Bladder microvascular endothelial cell (primary cell): ENCODE data around the gene MT1A. TPM values are rescaled to one million over a fixed set of nuclear protein-coding genes. Genes with fewer than 3 reads are reported as not detected.

ENCODE experiments used
- total RNA-seq: library from RNA; depleted of rRNA; stranded (reverse); fragments of >200 nt; gene quantifications from 2 replicates; pipeline ENCODE4 v1.2.3, GENCODE V29; 2014

MT1A gene
- 0.65 and 0.69 TPM in 2 replicates for total RNA-seq

DNA sequence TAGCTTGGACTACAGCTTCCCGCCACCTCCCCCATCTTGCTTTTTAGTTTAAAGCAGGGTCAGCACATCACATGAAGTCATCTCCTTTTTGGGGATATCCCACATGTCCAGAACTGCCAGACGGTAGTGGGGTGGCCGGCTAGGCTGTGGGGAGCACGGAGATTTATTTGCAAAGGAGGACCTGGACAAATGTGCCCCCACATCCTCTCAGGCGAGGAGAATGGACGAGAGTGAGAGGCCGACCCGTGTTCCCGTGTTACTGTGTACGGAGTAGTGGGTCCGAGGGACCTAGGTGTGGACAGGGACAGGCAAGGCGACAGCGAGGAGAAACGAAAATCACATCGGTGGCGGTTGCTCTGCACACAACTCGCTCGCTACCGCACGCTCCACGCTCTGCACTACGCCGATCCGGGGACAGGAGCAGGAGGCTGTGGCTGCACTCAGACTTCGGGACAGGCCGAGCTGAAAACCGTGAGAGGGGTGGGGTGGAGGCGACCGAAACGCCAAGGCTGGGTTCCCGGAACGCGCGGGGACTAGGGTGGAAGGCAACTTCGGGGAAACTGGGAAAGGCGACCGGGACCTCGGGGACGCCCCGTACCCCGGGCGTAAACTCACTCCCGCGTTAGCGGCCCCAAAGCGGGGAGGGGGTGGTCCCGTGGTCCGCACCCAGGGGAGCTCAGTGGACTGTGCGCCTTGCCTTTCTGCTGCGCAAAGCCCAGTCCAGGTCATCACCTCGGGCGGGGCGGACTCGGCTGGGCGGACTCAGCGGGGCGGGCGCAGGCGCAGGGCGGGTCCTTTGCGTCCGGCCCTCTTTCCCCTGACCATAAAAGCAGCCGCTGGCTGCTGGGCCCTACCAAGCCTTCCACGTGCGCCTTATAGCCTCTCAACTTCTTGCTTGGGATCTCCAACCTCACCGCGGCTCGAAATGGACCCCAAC lies at the start of gene MT1A:
Gene MT1A, plus strand, starts transcription at position 853 of the 937 bp plus-strand sequence. Its CDS starts 73 bp downstream, at position 926.

DNA sequence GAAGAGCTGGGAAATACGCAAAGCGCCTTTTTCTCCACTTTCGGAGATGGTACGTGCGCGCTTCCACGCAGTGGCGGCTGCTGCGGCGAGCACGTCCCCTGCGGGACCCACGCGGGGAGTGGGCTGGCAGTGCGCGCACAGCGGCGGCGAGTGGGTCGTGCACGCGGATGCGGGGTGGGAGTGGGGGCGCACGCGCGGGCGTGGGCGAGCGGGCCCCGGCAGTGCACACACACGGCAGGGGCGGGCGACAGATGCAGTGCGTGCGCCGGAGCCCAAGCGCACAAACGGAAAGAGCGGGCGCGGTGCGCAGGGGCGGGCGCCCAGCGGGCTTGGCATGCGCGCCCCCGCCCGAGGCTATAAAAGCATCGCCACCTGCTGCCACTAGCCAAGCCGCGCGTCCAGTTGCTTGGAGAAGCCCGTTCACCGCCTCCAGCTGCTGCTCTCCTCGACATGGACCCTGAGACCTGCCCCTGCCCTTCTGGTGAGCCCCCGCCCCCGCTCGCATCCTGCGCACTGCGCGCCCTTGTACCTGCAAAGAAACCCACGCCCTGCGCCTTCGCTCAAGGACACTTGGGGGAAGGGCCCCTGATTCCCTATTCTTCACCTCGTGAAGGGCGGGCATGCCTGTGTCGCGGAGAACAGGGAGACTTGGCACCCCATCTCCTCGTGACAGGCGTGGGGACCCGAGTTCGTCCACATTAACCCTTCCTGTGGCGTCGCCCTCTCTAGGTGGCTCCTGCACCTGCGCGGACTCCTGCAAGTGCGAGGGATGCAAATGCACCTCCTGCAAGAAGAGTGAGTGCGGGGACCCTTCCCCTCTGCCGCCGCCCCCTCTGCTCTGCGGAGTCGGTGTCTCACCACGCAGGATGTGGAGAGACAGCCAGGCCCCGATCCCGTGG lies 49.1 kb upstream of the MT1A start, which contains the start of gene MT3:
Gene MT3, plus strand, starts transcription at position 388 of the 899 bp plus-strand sequence. Its CDS starts 63 bp downstream, at position 451.

DNA sequence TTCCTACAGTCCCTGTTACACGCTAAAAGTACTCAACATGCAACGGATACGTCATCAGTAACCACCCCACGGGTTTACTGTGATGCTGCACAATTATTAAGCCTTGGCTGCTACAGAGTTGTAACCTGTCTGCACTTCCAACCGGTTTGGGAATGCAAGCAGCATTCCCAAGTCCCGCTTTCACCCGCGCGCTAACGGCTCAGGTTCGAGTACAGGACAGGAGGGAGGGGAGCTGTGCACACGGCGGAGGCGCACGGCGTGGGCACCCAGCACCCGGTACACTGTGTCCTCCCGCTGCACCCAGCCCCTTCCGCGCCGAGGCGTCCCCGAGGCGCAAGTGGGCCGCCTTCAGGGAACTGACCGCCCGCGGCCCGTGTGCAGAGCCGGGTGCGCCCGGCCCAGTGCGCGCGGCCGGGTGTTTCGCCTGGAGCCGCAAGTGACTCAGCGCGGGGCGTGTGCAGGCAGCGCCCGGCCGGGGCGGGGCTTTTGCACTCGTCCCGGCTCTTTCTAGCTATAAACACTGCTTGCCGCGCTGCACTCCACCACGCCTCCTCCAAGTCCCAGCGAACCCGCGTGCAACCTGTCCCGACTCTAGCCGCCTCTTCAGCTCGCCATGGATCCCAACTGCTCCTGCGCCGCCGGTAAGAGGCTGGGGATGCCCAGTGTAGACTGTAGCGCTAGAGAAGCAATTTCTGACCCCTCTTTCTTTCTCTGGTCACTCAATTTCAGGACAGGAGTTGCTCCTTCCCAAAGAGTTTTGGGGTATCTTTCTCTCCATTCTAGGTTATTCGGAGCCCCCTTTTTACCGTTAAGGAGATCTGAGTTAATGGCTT lies 30.2 kb upstream of the MT1A start, which contains the start of gene MT2A:
Gene MT2A, plus strand, starts transcription at position 542 of the 833 bp plus-strand sequence. Its CDS starts 72 bp downstream, at position 614.

DNA sequence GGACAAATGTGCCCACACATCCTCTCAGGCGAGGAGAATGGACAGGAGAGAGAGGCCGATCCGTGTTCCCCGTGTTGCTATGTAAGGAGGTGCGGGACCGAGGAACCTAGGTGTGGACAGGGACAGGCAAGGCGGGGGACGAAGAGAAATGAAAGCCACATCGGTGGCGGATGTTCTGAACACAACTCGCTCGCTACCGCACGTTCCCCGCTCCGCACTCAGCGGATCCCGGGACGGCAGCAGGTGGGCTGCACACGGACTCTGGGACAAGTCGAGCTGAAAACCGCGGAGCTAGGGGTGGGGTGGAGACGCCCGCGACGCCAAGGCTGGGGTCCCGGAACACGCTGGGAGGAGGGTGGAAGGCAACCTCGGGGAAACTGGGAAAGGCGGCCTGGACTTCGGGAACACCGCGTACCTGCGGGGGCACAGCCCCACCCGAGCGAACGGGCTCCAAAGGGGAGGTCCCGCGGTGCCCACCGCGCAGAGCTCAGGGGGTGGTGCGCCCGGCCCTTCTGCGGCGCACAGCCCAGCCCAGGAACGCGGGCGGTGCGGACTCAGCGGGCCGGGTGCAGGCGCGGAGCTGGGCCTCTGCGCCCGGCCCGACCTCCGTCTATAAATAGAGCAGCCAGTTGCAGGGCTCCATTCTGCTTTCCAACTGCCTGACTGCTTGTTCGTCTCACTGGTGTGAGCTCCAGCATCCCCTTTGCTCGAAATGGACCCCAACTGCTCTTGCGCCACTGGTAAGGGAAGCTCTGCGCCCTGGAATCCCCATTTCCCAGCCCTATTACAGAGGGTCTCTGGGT lies 13.1 kb upstream of the MT1A start, which contains the start of gene MT1E:
Gene MT1E, plus strand, starts transcription at position 642 of the 803 bp plus-strand sequence. Its CDS starts 71 bp downstream, at position 713.

DNA sequence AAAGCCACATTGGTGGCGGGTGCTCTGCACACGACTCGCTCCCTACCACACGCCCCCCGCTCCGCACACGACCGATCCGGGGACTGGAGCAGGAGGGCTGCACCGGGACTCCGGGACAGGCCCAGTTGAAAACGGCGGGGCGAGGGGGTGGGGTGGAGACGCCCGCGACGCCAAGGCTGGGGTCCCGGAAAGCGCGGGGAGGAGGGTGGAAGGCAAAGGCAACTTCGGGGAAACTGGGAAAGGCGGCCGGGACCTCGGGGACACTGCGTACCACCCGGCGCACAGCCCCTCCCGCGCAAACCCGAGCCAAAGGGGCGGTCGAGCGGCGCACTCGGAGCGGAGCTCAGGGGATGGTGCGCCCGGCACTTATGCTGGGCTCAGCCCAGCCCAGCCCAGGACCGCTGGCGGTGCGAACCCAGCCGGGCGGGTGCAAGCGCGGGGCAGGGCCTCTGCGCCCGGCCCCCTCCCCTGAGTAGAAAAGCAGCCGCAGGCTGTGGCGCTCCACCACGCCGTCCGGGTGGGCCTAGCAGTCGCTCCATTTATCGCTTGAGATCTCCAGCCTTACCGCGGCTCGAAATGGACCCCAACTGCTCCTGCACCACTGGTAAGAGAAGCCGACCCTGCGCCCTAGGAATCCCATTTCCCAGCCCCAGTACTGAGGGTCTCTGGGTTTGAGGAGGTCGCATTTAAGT lies 6.2 kb upstream of the MT1A start, which contains the start of gene MT1M:
Gene MT1M, plus strand, starts transcription at position 504 of the 692 bp plus-strand sequence. Its CDS starts 73 bp downstream, at position 577.

DNA sequence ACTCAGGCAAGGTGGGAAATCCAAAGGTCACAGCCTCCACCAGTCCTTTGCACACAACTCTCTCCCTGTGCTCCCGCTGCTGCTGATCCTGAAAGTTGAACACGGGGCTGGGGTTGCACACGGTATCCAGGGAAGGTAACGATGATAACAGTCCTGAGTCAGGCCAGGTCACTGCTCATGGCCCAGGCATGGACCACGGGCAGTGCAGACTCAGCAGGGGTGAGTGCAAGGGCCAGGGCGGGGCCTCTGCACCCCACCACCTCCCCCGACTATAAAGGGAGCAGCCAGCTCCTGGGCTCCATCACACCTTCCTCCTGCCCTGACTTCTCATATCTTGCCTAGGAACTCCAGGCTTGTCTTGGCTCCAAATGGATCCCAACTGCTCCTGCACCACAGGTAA lies 13.1 kb downstream of the MT1A start, which contains the start of gene MT1B:
Gene MT1B, plus strand, starts transcription at position 301 of the 400 bp plus-strand sequence. Its CDS starts 68 bp downstream, at position 369.

DNA sequence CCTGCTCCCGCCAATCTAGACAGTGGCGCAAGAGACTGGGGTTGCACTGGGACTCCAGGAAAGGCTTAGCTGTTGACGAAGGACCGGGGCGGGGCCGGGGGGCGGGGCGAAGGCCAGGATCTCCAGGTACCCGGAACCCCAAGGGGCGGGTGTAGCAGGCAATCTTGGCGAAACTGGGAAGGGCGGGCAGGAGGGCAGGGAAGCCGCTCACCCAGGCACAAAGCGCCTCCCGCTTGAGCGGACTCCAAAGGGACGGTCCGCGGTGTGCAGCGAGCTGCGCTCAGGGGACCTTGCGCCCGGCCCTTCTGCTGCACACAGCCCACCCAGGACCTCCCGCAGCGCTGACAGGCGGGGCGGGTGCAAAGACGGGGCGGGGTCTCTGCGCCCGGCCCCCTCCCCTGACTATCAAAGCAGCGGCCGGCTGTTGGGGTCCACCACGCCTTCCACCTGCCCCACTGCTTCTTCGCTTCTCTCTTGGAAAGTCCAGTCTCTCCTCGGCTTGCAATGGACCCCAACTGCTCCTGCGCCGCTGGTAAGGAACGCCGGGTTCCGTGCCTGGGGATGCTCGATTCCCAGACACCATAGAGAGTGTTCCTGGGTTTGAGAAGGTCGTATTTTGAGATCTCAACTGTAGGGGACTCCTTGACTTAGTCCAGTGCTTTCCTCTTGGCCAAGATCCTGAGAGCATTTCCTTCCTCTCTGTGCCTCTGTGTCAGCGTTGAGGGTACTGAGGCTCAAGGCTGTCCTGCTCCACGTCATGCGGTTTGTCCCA lies 19.3 kb downstream of the MT1A start, which contains the start of gene MT1F:
Gene MT1F, plus strand, starts transcription at position 405 of the 772 bp plus-strand sequence. Its CDS starts 100 bp downstream, at position 505.

DNA sequence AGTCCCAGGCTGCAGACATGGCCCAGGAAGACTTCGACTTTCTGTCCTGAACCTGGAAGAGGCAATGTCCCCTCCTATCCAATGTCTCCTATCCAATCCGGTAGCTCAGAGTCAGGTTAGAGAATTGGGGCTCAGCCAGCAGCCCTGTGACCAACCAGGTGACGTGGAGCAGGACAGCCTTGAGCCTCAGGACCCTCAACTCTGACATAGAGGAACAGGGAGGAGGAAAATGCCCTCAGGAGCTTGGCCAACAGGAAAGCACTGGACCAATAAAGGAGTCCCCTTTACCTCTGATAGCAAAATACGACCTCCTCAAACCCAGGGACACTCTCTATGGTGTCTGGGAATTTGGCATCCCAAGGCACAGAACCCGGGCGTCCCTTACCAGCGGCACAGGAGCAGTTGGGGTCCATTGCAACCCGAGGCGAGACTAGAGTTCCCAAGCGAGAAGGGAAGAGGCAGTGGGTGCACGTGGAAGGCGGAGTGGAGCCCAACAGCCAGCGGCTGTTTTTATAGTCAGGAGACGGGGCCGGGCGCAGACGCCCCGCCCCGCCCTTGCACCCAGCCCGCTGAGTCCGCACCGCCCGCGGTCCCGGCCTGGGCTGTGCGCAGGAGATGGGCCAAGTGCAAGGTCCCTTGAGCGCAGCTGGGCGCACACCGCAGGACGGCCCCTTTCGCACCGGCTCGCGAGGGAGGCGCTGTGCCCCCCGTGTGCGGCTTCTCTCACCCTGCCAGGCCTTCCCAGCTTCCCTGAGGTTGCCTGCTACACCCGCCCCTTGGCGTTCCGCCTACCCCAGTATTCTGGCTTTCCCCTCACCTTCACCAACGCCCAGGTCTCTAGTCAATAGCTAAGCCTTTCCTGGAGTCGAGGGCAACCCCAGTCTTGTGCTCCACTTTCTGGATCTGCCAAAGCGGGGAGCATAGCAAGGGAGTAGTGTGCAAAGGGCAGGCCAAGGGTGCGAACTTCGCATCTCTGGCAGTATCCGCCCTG lies 29.4 kb downstream of the MT1A start, which contains the start of gene MT1G:
Gene MT1G, minus strand, starts transcription at position 485 of the 991 bp plus-strand sequence. Its CDS starts 72 bp downstream, at position 413.

DNA sequence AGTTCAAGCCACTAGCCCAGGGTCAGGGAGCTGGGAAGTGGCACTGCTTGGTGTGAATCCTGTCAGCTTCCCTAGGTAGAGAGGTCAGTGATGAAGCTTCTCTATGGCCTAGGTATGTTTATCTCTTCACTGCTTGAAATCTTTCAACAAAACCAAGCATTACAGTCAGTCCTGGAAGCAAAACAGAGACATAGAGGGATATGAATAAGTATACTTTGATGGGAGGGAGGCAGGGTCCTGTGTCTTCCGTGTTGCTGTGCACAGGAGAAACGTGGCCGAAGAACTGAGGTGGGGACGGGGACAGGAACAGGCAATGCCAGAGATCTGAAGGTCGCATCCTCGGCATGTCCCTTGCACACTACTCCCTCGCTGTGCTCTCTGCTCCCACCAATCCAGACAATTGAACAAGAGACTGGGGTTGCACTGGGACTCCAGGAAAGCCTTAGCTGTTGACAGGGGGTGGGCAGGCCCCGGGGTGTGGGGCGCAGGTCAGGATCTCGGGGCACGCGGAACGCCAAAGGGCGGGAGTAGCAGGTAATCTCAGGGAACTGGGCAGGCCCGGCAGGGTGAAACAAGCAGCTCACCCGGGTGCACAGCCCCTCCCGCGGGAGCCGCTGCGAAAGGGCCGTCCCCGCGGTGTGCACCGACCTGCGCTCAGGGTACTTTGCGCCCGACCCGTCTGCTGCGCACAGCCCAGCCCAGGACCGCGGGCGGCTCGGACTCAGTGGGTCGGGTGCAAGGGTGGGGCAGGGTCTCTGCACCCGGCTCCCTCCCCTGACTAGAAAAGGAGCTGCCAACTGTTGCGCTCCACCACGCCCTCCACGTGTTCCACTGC lies 30.8 kb downstream of the MT1A start, which contains the start of gene MT1H:
Gene MT1H, plus strand, starts transcription at position 810 of the 835 bp plus-strand sequence. CDS start 71 bp downstream, outside the sequence.

DNA sequence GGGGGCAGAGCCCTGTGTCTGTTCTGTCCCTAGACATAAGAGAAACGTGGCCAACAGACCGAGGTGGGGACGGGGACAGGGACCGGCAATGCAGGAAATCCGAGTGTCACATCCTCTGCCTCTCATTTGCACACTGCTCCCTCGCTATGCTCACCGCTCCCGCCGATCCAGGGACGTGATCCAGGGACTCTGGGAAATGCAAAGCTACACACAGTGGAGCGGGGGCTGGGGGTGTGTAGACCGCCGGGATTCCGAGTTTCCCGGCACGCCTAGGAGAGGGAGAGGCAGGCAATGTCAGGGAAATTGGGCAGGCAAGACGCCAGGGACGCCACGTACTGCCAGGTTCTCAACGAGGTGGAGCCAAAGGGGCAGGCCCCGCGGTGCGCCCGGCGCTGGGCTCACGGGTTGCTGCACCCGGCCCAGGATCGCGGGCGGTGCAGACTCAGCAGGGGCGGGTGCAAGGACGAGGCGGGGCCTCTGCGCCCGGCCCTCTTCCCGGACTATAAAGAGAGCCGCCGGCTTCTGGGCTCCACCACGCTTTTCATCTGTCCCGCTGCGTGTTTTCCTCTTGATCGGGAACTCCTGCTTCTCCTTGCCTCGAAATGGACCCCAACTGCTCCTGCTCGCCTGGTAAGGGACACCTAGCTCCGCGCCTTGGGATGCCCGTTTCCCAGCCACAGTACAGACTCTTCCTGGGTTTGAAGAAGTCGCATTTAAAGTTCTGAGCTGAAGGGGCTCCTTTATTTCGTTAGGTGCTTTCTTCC lies 43.7 kb downstream of the MT1A start, which contains the start of gene MT1X:
Gene MT1X, plus strand, starts transcription at position 532 of the 764 bp plus-strand sequence. Its CDS starts 71 bp downstream, at position 603.

Other genes starting within 250 kb of the MT1A start
- 210 and 356 TPM in 2 replicates for gene AMFR, start 213.1 kb upstream of the MT1A start, total RNA-seq
- gene NUDT21, start 187.3 kb upstream of the MT1A start, total RNA-seq = 53.3 and 73.9 TPM in 2 replicates
- 62.7 and 120 TPM in 2 replicates for gene OGFOD1, start 187.1 kb upstream of the MT1A start, total RNA-seq
- gene BBS2, start 118.6 kb upstream of the MT1A start, total RNA-seq = 26.4 and 34.7 TPM in 2 replicates
- gene MT4, start 73.6 kb upstream of the MT1A start, total RNA-seq = not detected in 2 replicates
- gene MT3, start 49.1 kb upstream of the MT1A start, total RNA-seq = not detected in 2 replicates
- gene MT2A, start 30.1 kb upstream of the MT1A start, total RNA-seq = 41.6 and 86.4 TPM in 2 replicates
- 64.6 and 115 TPM in 2 replicates for gene MT1E, start 12.9 kb upstream of the MT1A start, total RNA-seq
- gene MT1M, start 6.0 kb upstream of the MT1A start, total RNA-seq = 2.5 and 4.2 TPM in 2 replicates
- not detected in 2 replicates for gene MT1B, start 13.2 kb downstream of the MT1A start, total RNA-seq
- gene MT1F, start 19.3 kb downstream of the MT1A start, total RNA-seq = 0.69 and 1.5 TPM in 2 replicates
- not detected in 2 replicates for gene MT1G, start 29.4 kb downstream of the MT1A start, total RNA-seq
- gene MT1H, start 31.1 kb downstream of the MT1A start, total RNA-seq = not detected in 2 replicates
- 7.9 and 13.8 TPM in 2 replicates for gene MT1X, start 43.8 kb downstream of the MT1A start, total RNA-seq
- 67.8 and 83.1 TPM in 2 replicates for gene NUP93, start 91.5 kb downstream of the MT1A start, total RNA-seq
- gene SLC12A3, start 226.5 kb downstream of the MT1A start, total RNA-seq = not detected in 2 replicates